Measurements from ENCODE around the gene FLACC1.
"Not testable (repeated sequence)": the region's sequence is repeated elsewhere in the genome, so short reads cannot be mapped to it uniquely, and the experiment has no call there.

The FLACC1 gene

DNA sequence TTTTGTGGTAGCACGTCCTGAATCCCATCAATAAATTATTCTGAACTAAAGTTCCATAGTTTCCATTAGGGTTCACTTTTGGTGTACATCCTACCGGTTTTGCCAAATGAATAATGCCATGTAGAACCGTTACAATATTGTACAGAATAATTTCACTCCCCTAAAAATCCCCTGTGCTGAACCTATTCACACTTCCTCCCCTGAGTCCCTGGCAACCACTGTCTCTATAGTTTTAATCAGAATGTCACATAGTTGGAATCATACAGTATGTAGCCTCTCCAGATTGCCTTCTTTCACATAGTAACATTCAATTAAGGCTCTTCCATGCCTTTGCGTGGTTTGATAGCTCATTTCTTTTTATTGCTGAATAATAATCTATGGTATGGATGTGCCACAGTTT lies 106.4 kb downstream of the FLACC1 start:
- DNase-seq = no peak

DNA sequence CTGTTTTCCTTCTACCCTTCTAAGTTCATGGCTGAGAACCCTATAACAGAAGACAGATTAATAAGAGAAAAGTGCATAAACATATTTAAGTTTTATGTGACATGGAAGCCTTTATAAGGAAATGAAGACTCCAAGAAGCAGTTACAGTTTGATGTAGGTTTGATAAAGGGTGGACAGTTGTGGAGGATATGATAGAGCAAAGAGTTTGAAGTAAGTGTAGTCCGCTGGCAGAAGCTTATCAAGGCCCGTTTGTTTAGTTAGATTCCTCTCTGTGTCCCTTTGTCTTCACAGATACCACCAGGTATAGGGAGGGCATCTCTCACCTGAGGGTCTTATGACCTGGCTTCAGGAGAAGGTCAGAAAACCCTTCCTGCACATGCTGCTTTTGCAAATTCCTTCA lies 107.3 kb downstream of the FLACC1 start:
- no peak for DNase-seq

DNA sequence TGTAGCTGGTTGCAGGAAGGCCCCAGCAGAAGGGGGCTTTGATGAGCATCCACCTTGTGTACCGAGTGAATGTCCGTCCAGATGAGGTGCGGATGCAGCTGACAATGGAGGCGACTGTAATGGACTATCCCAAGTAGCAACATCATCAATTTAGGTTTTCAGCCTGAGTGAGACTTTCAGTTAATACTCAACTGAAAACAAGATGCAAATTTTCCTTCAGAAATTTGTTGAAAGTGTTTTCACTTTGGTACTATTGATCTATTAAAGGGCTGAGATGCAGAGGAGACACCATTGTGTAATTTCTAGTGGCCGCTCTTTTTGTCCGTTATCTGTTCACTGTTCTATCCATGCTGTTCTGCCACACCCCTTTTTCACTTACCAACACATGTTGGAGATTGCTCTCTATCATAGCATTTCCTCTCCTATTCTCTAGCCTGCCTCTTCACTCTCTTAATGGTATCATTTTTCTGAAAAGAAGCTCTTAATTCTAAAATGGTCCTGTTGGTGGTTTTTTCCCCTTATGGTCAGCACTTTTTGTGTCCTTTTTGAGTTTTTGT lies 108.8 kb downstream of the FLACC1 start:
- DNase-seq = no peak

DNA sequence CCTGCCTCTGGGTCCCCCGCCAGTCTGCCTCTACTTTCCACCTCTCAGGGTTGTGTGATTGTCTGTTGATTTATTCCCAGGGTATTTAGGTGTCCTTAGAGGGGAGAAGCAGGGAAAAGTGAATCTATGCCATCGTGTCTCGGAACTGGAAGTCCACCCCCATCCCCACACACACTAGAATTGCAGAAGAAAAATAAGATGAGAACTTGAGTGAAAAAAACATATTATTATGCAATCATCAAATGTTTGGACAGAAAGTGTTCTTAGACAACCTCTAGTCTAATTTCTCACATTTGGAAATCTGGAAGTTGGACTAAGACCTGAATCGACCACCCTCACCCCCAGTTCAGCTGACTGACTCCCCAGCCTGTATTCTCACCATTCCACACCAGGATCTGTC lies 110.9 kb downstream of the FLACC1 start:
- DNase-seq = no peak

DNA sequence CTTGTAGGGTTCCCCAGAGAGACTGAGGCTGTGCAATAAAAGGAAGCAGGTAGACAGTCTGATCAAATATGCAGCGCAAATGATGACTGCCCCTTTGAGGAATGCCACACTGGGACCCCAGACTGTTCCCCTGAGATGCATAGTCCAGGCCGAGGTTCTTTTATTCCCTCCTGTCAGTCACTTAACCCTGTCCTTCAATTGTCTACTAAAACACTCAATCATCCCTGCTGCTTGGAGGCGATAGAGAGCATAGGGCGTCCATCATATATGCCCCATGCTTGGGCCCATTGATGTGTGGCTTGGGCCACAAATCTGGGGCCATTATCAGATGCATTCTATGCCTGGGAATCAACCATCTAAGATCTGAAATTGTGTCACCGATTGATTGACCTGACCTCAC lies 112.3 kb downstream of the FLACC1 start:
- DNase-seq = no peak

DNA sequence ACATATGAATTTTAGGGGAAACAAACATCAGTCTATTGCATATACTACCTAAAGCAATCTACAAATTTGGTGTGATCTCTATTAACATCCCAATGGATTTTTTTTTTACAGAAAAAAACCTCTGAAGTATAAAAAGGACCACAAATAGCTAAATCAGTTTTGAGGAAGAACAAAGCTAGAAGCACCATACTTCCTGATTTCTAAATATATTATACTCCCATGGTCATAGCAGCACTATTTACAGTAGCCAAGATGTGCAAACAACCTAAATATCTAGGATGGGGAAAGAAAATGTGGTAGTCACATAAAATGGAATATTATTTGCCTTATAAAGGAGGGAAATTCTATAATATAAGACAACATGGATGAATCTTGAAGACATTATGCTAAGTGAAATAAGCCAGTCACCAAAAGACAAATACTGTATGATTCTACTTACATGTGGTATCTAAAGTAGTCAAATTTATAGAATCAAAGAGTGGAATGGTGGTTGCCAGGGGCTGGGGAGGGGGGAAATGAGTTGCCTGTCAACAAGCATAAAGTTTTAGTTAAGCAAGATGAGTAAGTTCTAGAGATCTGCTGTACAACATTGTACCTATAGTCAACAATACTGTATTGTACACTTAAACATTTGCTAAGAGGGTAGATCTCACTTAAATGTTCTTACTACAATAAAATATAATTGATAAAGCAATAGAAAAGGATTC lies 114.4 kb downstream of the FLACC1 start:
- DNase-seq = no peak

DNA sequence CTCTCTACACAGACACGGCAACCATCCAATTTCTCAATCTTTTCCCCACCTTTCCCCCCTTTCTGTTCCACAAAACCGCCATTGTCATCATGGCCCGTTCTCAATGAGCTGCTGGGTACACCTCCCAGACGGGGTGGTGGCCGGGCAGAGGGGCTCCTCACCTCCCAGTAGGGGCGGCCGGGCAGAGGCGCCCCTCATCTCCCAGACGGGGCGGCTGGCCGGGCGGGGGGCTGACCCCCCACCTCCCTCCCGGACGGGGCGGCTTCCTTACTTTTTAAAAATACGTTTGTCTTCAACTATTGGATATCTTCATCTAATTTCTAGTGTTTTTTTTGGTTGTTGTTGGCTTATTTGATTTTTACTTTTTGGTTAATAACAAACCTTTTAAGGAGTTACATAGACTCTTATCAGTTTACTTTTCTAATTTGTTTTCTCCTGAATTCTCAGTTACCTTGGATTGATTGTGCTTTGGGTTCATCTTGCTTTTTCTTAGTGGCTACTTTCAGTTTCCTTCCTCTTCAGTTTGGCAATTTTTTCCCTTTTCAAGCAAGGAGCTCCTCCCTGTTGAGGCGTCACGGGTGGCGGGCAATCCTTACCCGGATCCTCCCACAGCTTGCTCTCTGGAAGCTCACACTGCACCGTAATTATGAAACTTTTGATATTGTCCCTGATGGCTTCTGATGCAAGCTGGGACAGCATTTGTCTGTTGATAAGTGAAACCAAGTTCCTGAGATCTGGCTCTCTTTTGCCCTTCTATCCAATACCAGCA lies 117.8 kb downstream of the FLACC1 start:
- DNase-seq = not testable (repeated sequence)
